ENCODE data around the gene GSTM4. TPM values are rescaled to one million over a fixed set of nuclear protein-coding genes. Genes with fewer than 3 reads are reported as not detected.
A peak's percentile ranks its signal among the peaks of the same experiment; 100 is the strongest.

The GSTM4 gene
- total RNA-seq, 3 donors from 2014 or later = 21.9 to 31.5 (median 28.2) TPM

DNA sequence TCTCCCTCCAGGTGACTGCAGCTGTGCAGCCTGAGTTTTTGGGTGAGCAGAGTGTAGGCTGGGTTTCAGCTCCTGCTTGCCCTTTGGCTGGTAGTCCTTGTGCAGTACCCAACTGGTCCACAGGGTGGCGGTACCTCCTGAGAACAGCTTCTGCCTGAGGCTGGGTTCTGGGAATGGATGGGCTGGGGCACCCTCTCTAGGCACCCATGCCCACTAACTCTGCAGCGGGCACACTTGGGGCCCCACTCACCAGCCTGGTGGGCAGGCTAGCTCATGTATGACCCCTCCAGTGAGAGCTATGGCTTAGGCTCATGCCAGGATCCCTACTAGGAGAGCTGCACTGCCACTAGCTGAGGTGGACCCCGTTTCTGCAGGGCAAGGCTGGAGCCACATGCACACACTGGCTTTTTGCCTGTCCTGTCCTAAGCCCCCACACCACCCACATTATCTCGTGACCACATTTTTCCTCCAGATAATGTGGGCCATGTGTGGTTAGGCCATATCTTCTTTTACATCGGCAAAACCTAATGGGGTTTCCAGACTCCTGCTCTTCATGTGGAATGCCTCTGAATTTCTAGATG, 15.5 kb upstream of the GSTM4 start:
- Histone ChIP-seq H3K9me3 (no peaks in the 10 kb centered on the region), H3K27me3 (no peaks in the 10 kb centered on the region), H3K27ac (no peak overlapping the region), H3K4me3 (no peak overlapping the region), H3K4me1 (no peaks in the 10 kb centered on the region), H3K36me3 (no peaks in the 10 kb centered on the region)
- DNase-seq (ENCODE audit: low spot score in 2 of 2) = peak; percentile 65 to 90
- intact Hi-C loops (cut with DNase I; ENCODE audit: low total_unique reads) = no loop called here
- no peak for TF ChIP-seq POLR2A (IDR thresholded peaks at IDR 0.05)
- TF ChIP-seq, protein P1, sequence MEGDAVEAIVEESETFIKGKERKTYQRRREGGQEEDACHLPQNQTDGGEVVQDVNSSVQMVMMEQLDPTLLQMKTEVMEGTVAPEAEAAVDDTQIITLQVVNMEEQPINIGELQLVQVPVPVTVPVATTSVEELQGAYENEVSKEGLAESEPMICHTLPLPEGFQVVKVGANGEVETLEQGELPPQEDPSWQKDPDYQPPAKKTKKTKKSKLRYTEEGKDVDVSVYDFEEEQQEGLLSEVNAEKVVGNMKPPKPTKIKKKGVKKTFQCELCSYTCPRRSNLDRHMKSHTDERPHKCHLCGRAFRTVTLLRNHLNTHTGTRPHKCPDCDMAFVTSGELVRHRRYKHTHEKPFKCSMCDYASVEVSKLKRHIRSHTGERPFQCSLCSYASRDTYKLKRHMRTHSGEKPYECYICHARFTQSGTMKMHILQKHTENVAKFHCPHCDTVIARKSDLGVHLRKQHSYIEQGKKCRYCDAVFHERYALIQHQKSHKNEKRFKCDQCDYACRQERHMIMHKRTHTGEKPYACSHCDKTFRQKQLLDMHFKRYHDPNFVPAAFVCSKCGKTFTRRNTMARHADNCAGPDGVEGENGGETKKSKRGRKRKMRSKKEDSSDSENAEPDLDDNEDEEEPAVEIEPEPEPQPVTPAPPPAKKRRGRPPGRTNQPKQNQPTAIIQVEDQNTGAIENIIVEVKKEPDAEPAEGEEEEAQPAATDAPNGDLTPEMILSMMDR (IDR thresholded peaks at IDR 0.05) = peak; percentile 86 to 93 (median 86)

DNA sequence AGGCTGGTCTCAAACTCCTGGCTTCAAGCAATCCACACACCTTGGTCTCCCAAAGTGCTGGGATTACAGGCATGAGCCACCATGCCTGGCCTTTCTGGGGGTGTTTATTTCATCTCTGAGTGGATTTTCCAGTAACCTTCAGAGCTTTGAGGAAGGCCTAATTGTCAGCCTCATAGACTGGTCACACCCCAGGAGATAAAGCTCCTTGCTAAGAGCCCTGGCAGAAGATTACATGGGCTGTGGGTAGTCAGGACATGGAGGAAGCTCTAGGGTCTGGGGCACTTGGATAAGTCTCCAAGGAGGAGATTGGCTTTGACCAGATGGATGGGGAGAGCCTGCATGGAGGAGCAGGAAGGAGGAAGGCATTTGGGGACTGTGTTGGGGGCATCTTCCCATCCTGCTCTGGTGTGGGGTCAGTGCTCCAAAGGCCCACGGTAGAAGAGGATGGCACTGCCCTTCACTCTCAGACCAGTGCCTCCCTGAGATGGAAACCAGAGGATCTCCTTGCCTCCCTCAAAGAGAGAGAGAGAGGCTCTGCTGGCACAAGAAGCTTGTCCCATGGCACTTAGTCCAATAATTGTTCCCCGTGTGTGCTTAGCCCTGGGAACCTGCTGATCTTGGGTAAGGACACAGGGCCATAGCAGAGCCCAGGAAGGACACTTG, 14.7 kb upstream of the GSTM4 start:
- H3K36me3 ChIP-seq = no peaks in the 10 kb centered on the region
- TF ChIP-seq, protein P1 (IDR thresholded peaks at IDR 0.05) = no peak
- TF ChIP-seq POLR2AphosphoS5 (IDR thresholded peaks at IDR 0.05) (no peak), POLR2A (IDR thresholded peaks at IDR 0.05) (no peak)
- H3K9me3 ChIP-seq = no peaks in the 10 kb centered on the region
- no peak overlapping the region for H3K4me3 ChIP-seq
- DNase-seq (ENCODE audit: low spot score in 2 of 2) = no peak
- H3K27me3 ChIP-seq = no peaks in the 10 kb centered on the region
- intact Hi-C loops (cut with DNase I; ENCODE audit: low total_unique reads) = no loop called here
- no peak overlapping the region for H3K27ac ChIP-seq
- no peaks in the 10 kb centered on the region for H3K4me1 ChIP-seq

DNA sequence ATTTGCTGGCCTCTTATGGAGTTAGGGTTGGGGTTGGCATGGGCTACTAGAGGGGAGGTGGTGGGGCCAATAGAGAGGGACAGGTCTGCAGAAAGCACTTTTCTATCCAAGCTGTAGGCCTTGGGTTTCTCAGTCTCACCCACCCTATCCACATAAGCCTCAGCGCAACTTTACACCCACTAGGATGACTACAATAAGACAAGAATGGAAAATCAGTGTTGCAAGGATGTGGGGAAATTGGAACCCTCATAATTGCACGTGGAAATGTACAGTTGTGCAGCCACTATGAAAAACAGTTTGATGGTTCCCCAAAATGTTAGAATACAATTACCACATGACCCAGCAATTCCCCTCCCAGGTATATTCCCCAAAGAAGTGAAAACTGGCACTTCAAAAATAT, 14.0 kb upstream of the GSTM4 start:
- no peak for DNase-seq (ENCODE audit: low spot score in 2 of 2)
- H3K27me3 ChIP-seq = no peaks in the 10 kb centered on the region
- no peaks in the 10 kb centered on the region for H3K9me3 ChIP-seq
- no peak overlapping the region for H3K4me3 ChIP-seq
- no peaks in the 10 kb centered on the region for H3K4me1 ChIP-seq
- intact Hi-C loops (cut with DNase I; ENCODE audit: low total_unique reads) = no loop called here
- no peaks in the 10 kb centered on the region for H3K36me3 ChIP-seq
- TF ChIP-seq, protein P1 (IDR thresholded peaks at IDR 0.05) = no peak
- no peak for TF ChIP-seq POLR2A (IDR thresholded peaks at IDR 0.05)
- no peak for TF ChIP-seq POLR2AphosphoS5 (IDR thresholded peaks at IDR 0.05)
- H3K27ac ChIP-seq = no peak overlapping the region

DNA sequence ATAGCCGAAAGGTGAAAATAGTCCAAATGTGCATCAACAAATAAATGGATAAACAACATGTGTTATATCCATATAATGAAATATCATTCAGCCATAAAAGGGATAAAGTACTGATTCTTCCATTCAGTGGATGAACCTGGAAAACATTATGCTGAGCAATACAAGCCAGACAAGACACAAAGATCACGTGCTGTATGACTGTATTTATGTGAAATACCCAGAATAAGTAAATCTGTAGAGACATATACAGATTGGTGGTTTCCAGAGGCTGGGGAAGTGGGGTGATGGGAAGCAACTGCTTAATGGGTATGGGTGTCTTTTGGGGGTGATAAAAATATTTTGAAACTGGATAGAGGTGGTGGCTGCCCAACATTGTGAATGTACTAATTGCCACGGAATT, 13.3 kb upstream of the GSTM4 start:
- no peak for DNase-seq (ENCODE audit: low spot score in 2 of 2)
- no peaks in the 10 kb centered on the region for H3K9me3 ChIP-seq
- TF ChIP-seq, protein P1 (IDR thresholded peaks at IDR 0.05) = no peak
- TF ChIP-seq POLR2A (IDR thresholded peaks at IDR 0.05) (no peak), POLR2AphosphoS5 (IDR thresholded peaks at IDR 0.05) (no peak)
- H3K4me3 ChIP-seq = no peak overlapping the region
- H3K27me3 ChIP-seq = no peaks in the 10 kb centered on the region
- no peak overlapping the region for H3K27ac ChIP-seq
- no peaks in the 10 kb centered on the region for H3K36me3 ChIP-seq
- no peaks in the 10 kb centered on the region for H3K4me1 ChIP-seq
- intact Hi-C loops (cut with DNase I; ENCODE audit: low total_unique reads) = no loop called here

DNA sequence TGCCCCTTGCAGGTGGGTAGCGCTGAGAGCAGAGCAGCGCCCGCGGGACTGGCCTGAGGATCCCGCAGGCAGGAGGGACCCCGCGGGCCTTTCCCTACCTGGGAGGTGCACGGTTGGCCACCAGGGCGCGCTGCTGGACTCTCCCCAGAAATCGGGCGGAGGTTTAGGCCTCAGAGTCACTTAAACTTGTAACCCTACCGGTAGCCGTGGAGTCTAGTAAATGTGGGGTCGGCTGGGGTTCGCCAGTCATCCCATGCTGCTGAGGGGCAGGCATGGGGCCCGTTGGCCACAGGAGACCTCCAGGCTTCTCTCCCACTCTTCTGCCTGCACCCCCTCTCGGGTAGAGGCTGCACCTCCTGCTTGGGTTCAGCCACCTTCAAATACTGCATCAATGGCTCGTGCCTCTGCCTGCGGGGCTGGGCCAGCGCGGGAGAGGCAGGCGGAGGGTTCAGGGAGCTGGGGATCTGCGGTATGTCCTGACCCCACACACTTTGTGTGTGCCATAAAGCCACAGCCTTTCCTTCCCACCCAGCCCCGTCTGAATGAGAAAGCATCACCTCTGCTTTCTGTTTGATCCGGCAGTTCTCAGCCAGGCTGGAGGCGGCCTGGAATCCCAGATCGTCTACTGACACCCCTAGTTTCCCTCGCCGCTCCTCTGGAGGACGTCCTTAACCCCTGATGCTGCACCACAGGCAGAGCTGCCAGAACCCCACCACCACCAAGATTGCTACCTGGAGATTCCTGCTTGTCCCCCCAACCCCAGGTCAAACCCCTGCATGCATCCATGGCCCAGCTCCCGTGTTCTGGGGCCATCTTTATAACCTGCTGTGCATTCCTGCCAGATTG, 12.3 kb upstream of the GSTM4 start:
- H3K27me3 ChIP-seq = no peaks in the 10 kb centered on the region
- H3K36me3 ChIP-seq = no peaks in the 10 kb centered on the region
- no peaks in the 10 kb centered on the region for H3K4me1 ChIP-seq
- peak; percentile 43 to 85 for DNase-seq (ENCODE audit: low spot score in 2 of 2)
- H3K27ac ChIP-seq = peak overlapping the region in 1 of 2 donors; percentile 23
- peak overlapping the region in 1 of 3 donors; percentile 26 for H3K4me3 ChIP-seq
- TF ChIP-seq POLR2AphosphoS5 (IDR thresholded peaks at IDR 0.05) (no peak), POLR2A (IDR thresholded peaks at IDR 0.05) (no peak)
- TF ChIP-seq, protein P1 (IDR thresholded peaks at IDR 0.05) = peak; percentile 59 to 81 (median 67)
- H3K9me3 ChIP-seq = no peaks in the 10 kb centered on the region
- intact Hi-C loops (cut with DNase I; ENCODE audit: low total_unique reads) = no loop called here
